Ishikawa (cell line): ENCODE results near the gene EIF3A.

Experiments
- CEBPB ChIP-seq: IDR thresholded peaks from 2 replicates; pipeline ENCODE4 v1.6.1; 2012
- CREB1 ChIP-seq: IDR thresholded peaks from 2 replicates; pipeline ENCODE4 v1.6.1; 2012; ENCODE audit warnings: low read depth
- EGR1 ChIP-seq: IDR thresholded peaks from 2 replicates; pipeline ENCODE4 v1.6.1; 2012
- EP300 ChIP-seq: IDR thresholded peaks from 2 replicates; pipeline ENCODE4 v1.6.1; 2012; ENCODE audit warnings: borderline replicate concordance
- FOXM1 ChIP-seq: IDR thresholded peaks from 2 replicates; pipeline ENCODE4 v1.6.1; 2012; ENCODE audit warnings: low read depth, borderline replicate concordance
- MAX ChIP-seq: IDR thresholded peaks from 2 replicates; pipeline ENCODE4 v1.6.1; 2012
- NFIC ChIP-seq: IDR thresholded peaks from 2 replicates; pipeline ENCODE4 v1.6.1; 2012
- RAD21 ChIP-seq: IDR thresholded peaks from 2 replicates; pipeline ENCODE4 v1.6.1; 2012; ENCODE audit warnings: low read depth
- REST ChIP-seq: IDR thresholded peaks from 2 replicates; pipeline ENCODE4 v1.6.1; 2012; ENCODE audit warnings: low read depth, mild to moderate bottlenecking
- TAF1 ChIP-seq: IDR thresholded peaks from 2 replicates; pipeline ENCODE4 v1.6.1; 2012; ENCODE audit warnings: low read depth, mild to moderate bottlenecking
- TCF12 ChIP-seq: IDR thresholded peaks from 2 replicates; pipeline ENCODE4 v1.6.1; 2012; ENCODE audit warnings: low read depth
- TEAD4 ChIP-seq: IDR thresholded peaks from 2 replicates; pipeline ENCODE4 v1.6.1; 2012
- USF1 ChIP-seq: IDR thresholded peaks from 2 replicates; pipeline ENCODE4 v1.6.1; 2012
- YY1 ChIP-seq: IDR thresholded peaks from 2 replicates; pipeline ENCODE4 v1.6.1; 2012; ENCODE audit warnings: low read depth
- ZBTB7A ChIP-seq: IDR thresholded peaks from 2 replicates; pipeline ENCODE4 v1.6.1; 2012; ENCODE audit warnings: low read depth

The EIF3A gene

GRCh38 chr10:119051775-119052174 is 28.8 kb downstream of the EIF3A start:
- TF ChIP-seq USF1 (no peak), TAF1 (no peak), TCF12 (no peak), CEBPB (no peak), EGR1 (no peak), YY1 (no peak)

- TF ChIP-seq TEAD4 (no peak), REST (no peak), MAX (no peak), RAD21 (no peak), TCF12 (no peak), FOXM1 (no peak), EP300 (no peak), EGR1 (no peak), TAF1 (no peak), NFIC (no peak), CEBPB (no peak), USF1 (no peak), ZBTB7A (no peak), CREB1 (no peak), YY1 (no peak)
These were observed 30.8 kb downstream of the EIF3A start for GRCh38 chr10:119049777-119050176.

GRCh38 chr10:119049361-119049760 is 31.3 kb downstream of the EIF3A start:
- no peak for TF ChIP-seq RAD21
- TF ChIP-seq TEAD4 = no peak
- TF ChIP-seq MAX = no peak
- no peak for TF ChIP-seq ZBTB7A
- no peak for TF ChIP-seq YY1
- TF ChIP-seq TCF12 = no peak
- no peak for TF ChIP-seq EGR1
- TF ChIP-seq EP300 = no peak
- no peak for TF ChIP-seq REST
- TF ChIP-seq USF1 = no peak
- TF ChIP-seq CEBPB = no peak
- no peak for TF ChIP-seq TAF1
- TF ChIP-seq FOXM1 = no peak
- TF ChIP-seq NFIC = no peak
- no peak for TF ChIP-seq CREB1

GRCh38 chr10:119045561-119045960 is 35.1 kb downstream of the EIF3A start:
- TF ChIP-seq TEAD4 (no peak), USF1 (no peak), RAD21 (no peak), MAX (no peak), TAF1 (no peak), YY1 (no peak), TCF12 (no peak), EGR1 (no peak), CEBPB (no peak), NFIC (no peak), FOXM1 (no peak), REST (no peak), ZBTB7A (no peak), CREB1 (no peak), EP300 (no peak)
